BE2C (cell line): ENCODE results near the gene KRTAP9-8.
"Not testable (repeated sequence)": the region's sequence is repeated elsewhere in the genome, so short reads cannot be mapped to it uniquely, and the experiment has no call there.

Experiments
- DNase-seq: peaks from one replicate; pipeline ENCODE4 v3.0.0-alpha.2; 2020
- H3K27me3 ChIP-seq: fragments of 250-450 bp; sonication (Bioruptor Pico); 2 replicates; pipeline ENCODE4 v1.5.1; 2020; ENCODE audit warnings: mild to moderate bottlenecking
- H3K36me3 ChIP-seq: fragments of 250-450 bp; sonication (Bioruptor Pico); 2 replicates; pipeline ENCODE4 v1.5.1; 2020; ENCODE audit warnings: mild to moderate bottlenecking
- H3K4me1 ChIP-seq: fragments of 250-450 bp; sonication (Bioruptor Pico); 2 replicates; pipeline ENCODE4 v1.5.1; 2020
- H3K4me3 ChIP-seq: 2 replicates; pipeline ENCODE4 v1.5.1; 2011; ENCODE audit warnings: low read depth, low read length
- H3K9me3 ChIP-seq: fragments of 250-450 bp; sonication (Bioruptor Pico); 2 replicates; pipeline ENCODE4 v1.5.1; 2020
- TF ChIP-seq, protein P1 (sequence below): IDR thresholded peaks from 2 replicates; pipeline ENCODE4 v1.5.1; 2012; ENCODE audit warnings: mild to moderate bottlenecking, low read depth, low read length

KRTAP9-8 gene

DNA sequence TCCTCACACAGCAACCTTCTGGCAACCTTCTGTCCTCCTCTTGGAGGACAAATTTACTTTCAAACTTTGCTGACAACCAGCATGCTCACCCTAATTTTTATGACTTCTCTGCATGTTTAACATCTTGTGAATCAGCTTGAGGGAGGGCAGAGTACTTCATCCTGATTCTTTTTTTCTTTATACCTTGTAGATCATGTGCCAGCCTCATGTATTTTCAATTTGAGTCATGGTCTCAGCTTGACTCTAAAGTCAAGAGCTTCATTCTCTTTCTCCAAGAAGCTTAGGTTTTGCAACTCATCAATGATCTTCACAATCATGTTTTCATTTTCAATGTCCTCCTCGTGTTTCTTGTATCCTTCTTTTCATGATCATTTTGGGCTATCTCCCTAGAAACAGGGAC, 34.1 kb downstream of the KRTAP9-8 start:
- H3K4me1 ChIP-seq: no peaks in the 10 kb centered on the region
- no peaks in the 10 kb centered on the region for H3K9me3 ChIP-seq
- peaks cover 7% of the 10 kb centered on the region for H3K27me3 ChIP-seq
- no peak for DNase-seq
- no peaks in the 10 kb centered on the region for H3K36me3 ChIP-seq
- TF ChIP-seq, protein P1, sequence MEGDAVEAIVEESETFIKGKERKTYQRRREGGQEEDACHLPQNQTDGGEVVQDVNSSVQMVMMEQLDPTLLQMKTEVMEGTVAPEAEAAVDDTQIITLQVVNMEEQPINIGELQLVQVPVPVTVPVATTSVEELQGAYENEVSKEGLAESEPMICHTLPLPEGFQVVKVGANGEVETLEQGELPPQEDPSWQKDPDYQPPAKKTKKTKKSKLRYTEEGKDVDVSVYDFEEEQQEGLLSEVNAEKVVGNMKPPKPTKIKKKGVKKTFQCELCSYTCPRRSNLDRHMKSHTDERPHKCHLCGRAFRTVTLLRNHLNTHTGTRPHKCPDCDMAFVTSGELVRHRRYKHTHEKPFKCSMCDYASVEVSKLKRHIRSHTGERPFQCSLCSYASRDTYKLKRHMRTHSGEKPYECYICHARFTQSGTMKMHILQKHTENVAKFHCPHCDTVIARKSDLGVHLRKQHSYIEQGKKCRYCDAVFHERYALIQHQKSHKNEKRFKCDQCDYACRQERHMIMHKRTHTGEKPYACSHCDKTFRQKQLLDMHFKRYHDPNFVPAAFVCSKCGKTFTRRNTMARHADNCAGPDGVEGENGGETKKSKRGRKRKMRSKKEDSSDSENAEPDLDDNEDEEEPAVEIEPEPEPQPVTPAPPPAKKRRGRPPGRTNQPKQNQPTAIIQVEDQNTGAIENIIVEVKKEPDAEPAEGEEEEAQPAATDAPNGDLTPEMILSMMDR: no peak
- H3K4me3 ChIP-seq: no peak overlapping the region

DNA sequence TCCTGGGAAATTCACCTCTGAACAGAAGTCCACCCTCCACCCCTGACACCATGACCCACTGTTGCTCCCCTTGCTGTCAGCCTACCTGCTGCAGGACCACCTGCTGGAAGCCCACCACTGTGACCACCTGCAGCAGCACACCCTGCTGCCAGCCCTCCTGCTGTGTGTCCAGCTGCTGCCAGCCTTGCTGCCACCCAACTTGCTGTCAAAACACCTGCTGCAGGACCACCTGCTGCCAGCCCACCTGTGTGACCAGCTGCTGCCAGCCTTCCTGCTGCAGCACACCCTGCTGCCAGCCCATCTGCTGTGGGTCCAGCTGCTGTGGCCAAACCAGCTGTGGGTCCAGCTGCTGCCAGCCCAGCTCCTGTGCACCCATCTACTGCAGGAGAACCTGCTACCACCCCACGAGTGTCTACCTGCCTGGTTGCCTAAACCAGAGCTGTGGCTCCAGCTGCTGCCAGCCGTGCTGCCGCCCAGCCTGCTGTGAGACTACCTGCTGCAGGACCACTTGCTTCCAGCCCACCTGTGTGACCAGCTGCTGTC, 37.9 kb downstream of the KRTAP9-8 start, which contains the start of gene KRTAP9-7:
KRTAP9-7 (plus strand) TSS at position 51 of the 543 bp plus-strand sequence; CDS start at position 51, 0 bp downstream.
- not testable (repeated sequence) for DNase-seq, H3K9me3 ChIP-seq, H3K4me1 ChIP-seq, H3K27me3 ChIP-seq, H3K36me3 ChIP-seq, H3K4me3 ChIP-seq

DNA sequence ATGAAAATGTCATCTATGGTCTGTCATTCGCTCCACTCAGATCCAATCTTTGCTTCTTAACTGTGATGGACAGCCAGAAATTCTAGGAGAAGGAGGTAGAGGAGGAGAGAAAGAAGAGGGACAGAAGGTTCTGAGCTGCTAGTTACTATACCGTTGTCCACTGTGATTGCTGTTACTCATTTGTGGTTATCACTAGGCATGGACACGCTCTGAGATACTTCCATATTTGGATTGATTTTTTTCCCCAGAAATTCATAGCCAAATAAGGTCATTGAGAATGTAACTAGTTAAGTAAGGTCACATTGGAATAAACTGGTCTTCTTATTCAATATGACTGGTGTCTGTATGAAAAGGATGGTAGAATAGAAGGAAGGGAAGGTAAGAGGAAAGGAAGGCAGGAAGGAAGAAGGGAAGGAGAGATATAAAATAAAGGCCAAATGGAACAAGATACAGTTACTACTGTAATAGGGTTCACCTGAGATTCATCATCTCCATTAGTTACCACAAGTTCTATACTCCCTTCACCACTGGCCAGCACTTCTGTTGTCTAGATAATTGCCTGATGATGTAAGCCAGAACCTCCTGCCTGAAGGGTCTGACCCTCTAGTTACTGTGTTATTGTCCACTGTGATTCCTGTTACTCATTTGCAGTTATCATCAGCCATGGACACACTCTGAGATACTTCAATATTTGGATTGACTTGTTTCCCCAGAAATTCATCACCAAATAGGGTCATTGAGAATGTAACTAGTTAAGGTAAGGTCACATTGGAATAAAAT, 40.6 kb downstream of the KRTAP9-8 start:
- no peak for DNase-seq
- Histone ChIP-seq H3K4me1 (no peaks in the 10 kb centered on the region), H3K4me3 (no peak overlapping the region), H3K36me3 (no peaks in the 10 kb centered on the region), H3K9me3 (no peaks in the 10 kb centered on the region), H3K27me3 (peaks cover 21% of the 10 kb centered on the region)
- TF ChIP-seq, protein P1: no peak

DNA sequence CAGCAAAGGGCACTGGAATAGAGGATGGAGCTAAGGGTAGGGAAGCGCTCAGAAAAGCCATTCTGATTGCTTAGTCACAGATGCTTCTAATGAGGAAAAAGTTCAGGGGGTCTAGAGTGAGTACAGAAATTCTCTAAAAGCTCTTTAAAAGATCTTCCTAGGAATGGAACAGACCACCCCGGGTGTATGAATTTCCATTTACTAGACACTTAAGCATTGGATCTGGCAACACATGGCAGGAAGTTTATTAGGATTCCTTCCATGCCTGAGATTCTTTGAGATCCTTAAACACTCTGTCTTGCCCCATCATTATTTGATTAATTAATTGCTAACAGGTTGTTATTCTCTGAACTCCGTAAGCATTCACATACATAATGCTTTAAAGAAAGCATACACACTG, 46.2 kb downstream of the KRTAP9-8 start:
- no peaks in the 10 kb centered on the region for H3K36me3 ChIP-seq
- TF ChIP-seq, protein P1: no peak
- H3K9me3 ChIP-seq: no peaks in the 10 kb centered on the region
- no peak for DNase-seq
- H3K4me1 ChIP-seq: no peaks in the 10 kb centered on the region
- no peak overlapping the region for H3K4me3 ChIP-seq
- H3K27me3 ChIP-seq: peaks cover 56% of the 10 kb centered on the region

DNA sequence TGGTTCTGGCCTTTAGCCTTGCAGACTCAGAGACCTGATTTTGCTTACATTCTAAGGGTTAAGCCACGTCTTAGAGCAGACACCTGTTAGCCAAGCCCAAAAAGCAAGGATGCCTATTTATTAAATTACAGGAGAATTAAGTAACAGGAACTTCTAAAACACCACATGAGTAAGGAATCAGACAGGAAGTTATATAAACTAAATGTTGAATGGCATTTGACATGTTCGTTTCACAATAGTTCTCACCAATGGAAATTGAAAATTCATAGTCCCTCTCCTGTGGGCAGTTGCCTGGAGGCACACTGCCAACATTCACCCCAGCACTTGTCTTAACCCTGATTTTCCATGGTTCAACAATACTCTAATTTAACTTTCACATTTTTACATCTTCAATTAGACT, 46.7 kb downstream of the KRTAP9-8 start:
- DNase-seq: no peak
- no peaks in the 10 kb centered on the region for H3K9me3 ChIP-seq
- H3K4me1 ChIP-seq: no peaks in the 10 kb centered on the region

DNA sequence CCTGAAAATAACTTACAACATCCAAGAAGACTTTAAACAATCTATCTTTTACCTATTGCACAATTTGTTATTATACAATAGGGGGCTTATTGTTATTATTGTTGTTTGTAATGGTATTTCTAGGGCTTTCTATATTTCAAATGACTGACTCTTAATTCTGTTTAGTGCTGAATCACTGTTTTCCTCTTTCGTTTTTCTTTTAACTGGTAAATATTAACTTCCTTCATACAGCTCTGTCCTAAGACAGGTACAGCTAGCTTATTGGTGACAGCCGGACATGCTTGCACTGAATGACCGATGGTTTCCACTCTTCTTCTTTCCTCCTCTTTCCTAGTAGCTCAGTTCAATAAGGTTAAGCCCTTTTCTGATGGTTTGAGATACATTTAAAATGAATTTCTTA, 49.3 kb downstream of the KRTAP9-8 start:
- peaks cover 83% of the 10 kb centered on the region for H3K27me3 ChIP-seq
- DNase-seq: no peak
- H3K4me3 ChIP-seq: no peak overlapping the region
- H3K4me1 ChIP-seq: no peaks in the 10 kb centered on the region
- no peaks in the 10 kb centered on the region for H3K36me3 ChIP-seq
- H3K9me3 ChIP-seq: no peaks in the 10 kb centered on the region
- TF ChIP-seq, protein P1: no peak

More for the DNA sequence above, 46.7 kb downstream of the KRTAP9-8 start:
- no peak overlapping the region for H3K4me3 ChIP-seq
- H3K27me3 ChIP-seq: peaks cover 61% of the 10 kb centered on the region
- TF ChIP-seq, protein P1: no peak
- H3K36me3 ChIP-seq: no peaks in the 10 kb centered on the region
